Smooth muscle cell of the brain vasculature (primary cell): ENCODE measurements around the gene ADIPOR2.
"Not testable (repeated sequence)": the region's sequence is repeated elsewhere in the genome, so short reads cannot be mapped to it uniquely, and the experiment has no call there.

ENCODE experiments used
- DNase-seq: peaks from one replicate; pipeline ENCODE4 v3.0.0-alpha.2; 2012; ENCODE audit warnings: low read depth, low spot score

ADIPOR2 gene

DNA sequence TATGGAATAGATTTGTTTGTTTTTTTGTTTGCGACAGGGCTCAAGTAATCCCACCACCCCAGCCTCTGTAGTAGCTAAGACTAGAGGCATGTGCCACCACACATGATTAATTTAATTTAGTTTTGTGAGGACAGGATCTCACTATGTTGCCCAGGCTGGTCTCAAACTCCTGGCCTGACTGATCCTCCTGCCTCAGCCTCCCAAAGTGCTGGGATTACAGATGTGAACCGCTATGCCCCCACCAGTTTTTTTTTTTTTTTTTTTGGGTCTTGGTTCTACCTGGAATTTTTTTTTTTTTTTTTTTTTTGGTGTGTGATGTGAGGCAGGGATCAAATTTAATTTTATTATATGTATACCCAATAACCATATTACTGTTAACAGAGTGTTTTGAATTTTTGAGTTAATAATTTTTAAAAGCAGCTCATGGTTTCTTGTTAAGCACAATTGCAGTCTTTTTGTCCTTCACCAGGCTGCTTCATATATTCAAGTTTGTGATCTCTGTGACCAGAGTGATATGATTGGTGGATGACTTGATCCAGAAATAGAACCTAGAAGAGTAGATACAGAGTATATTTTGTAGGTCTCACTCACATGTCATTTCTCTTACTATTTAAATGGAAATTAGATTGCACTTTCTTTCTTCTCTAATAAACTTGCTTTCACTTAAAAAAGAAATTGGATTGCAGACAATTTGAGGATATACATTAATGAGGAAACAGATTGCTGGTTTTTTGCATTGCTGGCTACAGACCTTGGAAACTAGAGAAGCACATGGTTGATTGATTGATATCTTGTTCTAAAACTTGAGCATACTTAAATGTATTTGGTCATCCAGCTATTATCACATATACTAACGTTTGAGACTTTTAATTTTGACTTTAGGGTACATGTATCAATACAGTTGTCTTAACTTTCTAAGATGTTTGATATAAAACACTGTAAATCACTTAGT is 13.2 kb downstream of the ADIPOR2 start:
- DNase-seq: no peak

DNA sequence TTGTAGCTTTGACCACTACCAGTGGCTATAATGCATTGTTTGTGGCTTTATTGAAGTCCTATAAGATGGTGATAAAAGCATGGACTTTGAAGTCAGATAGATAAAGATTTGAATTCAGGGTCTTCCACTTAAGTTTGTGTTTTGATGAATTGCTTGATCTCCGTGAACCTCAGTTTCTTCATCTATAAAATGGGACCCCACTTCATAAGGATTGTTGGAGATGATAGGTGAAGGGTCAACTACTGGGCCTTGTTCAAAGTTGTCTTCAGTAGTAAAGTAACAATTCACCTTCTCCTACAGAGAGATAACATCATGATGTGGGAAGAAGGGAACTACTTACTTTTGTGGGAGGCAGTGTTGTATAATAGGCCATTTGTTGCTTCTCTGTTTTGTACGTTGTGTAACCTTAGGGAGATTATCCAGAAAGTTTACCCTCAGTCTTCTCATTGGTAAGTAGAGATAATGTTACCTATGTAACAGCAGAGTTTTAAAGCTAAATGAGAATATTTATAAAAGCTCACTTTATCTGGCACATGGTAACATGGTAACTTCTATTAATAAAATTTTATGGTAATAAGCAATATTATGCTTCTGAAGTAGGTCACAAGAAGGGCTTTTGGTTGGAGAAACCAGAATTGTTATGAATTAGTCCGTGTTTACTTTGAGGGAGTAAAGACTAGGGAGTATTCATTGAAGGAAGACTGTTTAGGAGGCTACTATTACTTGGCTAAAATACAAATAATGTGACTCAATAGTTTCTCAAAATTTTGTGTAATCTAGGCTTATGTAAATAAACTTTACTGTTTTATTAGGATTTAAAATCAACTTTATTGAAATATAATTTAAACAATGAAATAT is 15.1 kb downstream of the ADIPOR2 start:
- DNase-seq: no peak

DNA sequence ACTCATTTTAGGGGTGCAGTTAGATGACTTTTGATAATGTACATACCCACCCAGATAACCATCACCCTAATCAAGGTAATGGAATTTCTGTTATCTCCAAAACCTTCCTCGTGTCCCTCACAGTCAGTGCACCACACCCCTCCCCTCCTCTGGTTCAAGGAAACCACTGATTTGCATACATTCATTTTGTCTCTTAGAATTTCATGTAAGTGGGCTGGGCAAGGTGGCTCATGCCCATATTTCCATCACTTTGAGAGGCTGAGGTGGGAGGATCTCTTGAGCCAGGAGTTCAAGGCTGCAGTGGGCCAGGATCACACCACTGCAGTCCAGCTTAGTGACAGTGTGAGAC is 15.7 kb downstream of the ADIPOR2 start:
- no peak for DNase-seq

DNA sequence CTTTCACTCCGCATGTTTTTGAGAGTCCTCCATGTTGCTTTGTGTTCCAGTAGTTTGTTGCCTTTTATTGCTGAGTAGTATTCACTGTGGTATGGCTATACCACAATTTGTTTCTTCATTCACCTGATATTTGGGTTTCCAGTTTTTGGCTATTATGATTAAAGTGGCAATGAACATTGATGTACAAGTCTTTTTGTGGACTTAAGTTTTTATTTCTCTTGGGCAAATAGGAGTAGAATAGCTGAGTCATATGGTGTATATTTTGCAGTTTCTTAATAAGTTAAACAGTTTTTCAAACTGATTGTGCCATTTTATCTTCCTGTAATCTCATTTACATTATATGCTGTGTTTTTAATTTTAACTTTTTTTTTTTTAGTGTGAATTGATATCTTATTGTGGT is 16.2 kb downstream of the ADIPOR2 start:
- DNase-seq: no peak

DNA sequence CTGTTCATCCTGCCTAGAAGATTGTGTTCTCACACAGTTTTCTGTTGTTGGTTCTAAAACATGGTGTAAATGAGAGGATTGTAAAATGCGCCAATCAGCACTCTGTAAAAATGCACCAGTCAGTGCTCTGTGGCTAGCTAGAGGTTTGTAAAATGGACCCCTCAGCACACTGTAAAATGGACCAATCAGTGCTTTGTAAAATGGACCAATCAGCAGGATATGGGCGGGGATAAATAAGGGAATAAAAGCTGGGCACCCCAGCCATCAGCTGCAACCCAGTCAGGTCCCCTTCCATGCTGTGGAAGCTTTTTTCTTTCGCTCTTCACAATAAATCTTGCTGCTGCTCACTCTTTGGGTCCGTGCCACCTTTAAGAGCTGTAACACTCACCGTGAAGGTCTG is 19.1 kb downstream of the ADIPOR2 start:
- DNase-seq: not testable (repeated sequence)

DNA sequence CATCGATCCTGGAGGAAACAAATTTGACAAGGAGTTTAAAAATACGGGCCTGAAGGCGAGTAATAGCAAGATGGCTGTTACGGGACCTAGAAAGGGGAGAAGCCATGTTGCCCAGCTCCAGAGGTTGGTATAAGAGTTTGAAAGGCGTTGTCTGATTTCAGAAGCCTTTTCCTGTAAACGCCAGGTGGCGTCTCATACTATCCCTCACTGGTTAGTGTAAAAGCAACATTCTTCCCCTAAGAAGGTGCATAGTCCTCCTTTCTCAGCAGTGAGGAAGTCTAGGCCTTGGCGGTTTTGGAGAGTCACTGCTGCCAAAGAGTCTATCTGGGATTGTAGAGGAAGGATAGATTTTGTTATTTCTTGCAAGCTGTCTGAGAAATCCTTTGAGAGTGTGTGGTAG is 20.0 kb downstream of the ADIPOR2 start:
- not testable (repeated sequence) for DNase-seq

DNA sequence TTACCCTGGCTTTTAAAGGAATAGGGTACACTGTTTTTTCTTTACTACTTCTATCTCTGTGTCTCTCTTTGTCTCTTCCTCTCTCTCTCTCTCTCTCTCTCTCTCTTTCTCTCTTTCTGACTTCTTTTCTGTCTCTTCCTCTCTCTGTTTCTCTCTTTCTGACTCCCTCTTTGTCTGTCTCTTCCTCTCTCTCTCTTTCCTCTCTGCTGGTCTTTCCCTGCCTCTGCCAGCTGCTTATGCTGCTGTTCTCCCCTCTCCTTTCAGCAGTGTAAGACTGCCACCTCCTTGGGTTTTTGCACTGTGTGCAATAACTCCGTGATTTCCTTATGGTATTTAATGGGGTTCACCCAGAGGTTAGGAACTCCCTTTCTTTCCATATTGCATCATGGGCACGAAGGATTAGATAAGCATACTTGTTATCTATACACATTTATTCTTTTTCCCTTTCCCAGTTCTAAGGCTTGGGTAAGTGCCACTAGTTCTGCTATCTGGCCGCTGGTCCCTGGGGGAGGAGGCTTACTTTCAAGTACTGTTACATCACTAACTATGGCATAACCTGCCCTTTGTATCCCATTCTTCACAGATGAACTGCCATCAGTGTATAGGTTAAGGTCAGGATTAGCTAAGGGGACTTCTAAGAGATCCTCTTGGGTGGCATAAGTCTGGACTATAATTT is 20.8 kb downstream of the ADIPOR2 start:
- DNase-seq: not testable (repeated sequence)

DNA sequence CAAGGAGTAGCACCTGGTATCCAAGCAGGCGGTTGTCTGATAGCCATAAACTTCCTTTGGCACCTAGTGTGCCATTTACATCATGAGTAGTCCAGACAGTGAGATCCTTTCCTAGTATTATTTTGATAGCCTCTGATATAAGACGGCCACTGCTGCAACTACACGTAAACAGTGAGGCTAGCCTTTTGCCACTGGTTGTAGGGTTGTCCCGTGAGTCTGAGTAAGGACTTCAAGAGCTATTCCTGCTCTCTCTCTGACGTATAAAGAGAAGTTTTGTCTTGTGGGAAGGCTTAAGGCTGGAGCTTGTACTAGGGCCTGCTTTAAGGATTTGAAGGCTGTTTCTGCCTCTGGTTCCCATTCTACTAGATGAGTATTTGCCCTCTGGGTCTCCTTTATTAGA is 21.4 kb downstream of the ADIPOR2 start:
- not testable (repeated sequence) for DNase-seq

DNA sequence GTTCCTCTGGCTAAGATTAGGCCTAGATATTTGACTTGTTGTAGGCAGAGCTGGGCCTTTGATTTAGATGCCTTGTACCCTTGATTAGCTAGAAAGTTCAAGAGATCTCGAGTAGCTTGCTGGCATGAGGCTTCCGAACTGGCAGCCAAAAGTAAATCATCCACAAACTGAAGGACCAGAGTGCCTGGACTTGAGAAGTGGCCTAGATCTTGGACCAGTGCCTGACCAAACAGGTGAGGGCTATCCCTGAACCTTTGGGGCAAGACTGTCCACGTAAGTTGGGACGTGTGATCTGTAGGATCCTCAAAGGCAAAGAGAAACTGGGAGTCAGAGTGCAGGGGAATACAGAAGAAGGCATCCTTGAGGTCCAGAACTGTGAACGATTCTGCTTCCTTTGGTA is 22.0 kb downstream of the ADIPOR2 start:
- not testable (repeated sequence) for DNase-seq

DNA sequence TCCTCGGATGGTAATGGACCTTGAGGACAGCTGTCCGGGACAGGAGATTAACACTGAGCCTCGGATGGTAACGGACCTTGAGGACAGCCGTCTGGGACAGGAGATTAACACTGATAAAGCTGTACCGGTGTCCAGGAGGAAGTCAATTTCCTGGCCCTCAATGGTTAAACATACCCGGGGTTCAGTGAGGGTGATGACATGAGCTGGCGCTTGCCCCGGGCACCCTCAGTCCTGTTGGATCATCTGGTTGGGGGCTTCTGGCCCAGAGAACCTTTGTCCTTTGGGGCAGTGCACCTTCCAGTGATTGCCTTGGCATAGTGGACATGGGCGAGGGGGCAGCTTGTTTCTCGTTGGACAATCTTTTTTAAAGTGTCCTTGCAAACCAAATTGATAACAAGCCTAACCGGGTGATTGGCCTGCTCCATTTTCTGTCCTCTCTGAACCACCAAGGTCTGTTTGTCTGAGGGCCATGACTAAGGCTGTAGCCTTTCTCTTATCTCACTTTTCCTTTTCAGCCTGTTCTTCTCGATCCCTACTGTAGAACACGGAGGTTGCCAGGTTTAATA is 23.0 kb downstream of the ADIPOR2 start:
- not testable (repeated sequence) for DNase-seq

DNA sequence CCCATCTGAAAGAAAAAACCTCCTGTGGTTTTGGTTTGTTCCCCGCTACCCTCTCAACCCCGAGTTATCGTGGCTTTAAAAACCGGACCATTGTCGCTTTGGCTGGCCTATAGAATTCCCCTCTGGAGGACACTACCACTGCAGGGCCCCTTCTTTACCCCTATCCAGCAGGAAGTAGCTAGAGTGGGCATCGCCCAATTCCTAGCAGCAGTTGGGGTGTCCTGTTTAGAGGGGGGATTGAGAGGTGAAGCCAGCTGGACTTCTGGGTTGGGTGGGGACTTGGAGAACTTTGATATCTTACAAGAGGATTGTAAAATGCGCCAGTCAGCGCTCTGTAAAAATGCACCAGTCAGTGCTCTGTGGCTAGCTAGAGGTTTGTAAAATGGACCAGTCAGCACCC is 24.6 kb downstream of the ADIPOR2 start:
- not testable (repeated sequence) for DNase-seq

DNA sequence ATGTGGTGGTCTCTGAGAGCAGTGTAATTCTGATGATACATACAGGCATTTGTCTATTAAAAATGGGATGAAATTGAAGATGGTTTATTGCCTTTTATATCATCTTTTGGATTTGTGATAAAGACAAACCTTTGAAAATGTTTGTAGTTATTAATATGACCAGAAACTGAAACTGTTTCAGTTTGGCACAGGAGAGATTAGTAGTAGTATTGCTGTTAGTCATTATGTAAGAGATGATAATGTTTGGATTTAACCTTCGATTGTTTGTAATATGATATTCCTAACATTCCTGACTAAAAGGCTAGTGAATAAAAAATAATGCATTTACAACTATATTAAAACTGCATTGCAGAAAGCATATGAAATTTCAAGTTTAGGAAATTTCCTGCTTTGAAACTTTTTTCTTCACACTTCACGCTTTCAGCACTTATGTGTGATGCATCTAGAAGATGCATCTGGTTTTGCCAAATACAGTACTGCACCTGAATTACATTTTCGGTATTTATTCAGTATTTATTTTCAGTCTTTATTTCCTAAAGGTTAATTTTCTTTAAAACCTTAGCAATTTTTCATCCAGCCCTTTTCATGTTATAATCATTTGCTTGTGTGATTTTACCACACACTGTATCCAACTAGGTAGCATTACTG is 25.5 kb downstream of the ADIPOR2 start:
- no peak for DNase-seq

DNA sequence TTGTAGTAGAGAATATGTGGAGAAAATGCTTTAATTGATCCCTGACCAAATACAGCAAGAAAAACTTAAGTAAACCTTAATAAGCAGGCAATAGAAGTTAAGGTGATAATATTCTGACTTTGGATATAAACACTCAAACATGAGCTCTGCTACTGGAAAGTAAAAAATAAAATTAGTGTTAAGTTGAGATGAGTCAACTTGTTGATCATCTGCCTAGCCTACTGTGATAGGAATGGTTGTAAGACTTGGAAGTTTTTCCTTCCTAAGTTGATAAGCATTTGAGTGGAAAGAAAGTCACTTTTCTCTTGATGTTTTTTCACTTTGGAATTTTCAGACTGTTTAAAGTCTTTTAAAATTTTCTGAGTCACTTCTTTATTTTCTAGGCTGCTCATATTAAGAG is 26.0 kb downstream of the ADIPOR2 start:
- DNase-seq: no peak

DNA sequence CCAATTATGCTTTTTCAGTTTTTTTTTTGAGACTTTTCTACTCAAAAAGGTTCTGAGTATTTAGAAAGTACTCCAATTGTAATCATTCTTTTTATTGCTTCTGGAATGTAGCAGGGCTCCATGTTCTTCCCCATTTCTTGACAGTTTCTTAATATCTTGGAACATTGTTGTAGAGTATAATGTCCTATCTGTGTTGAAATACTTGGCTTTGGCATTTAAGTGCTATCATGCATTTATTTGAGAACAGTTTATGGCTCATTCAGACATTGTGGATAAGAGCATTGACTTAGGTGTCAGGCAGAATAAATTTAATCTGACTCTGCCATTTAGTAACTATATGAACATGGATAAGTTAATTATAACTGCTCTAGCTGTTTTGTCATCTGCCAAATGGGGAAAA is 28.3 kb downstream of the ADIPOR2 start:
- DNase-seq: no peak

DNA sequence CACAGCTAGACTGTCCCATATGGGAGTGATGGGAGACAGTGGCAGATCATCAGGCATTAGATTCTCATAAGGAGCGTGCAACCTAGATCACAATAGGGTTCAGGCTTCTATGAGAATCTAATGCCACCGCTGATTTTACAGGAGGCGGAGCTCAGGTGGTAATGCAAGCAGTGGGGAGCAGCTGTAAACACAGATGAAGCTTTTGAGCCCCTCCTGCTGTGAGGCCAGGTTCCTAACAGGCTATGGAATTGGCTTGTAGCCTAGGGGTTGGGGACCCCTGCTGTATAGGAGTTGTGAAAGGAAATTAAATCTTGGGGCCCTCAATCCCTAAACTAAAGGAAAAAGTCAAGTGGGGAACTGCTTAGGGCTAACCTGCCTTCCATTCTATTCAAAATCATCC is 29.6 kb downstream of the ADIPOR2 start:
- no peak for DNase-seq

DNA sequence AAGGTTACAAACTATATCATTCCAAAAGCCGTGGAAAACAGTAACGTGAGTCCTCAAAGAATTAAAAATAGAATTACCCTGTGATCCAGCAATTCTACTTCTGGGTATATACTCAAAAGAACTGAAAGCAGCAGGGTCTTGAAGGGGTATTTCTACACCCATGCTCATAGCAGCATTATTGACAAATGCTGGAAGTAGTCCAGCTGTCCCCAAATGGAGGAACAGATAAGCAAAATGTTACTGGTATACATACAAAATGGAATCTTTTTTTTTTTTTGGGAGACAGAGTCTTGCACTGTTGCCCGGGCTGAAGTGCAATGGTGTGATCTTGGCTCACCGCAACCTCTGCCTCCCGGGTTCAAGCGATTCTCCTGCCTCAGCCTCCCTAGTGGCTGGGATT is 32.9 kb downstream of the ADIPOR2 start:
- no peak for DNase-seq

DNA sequence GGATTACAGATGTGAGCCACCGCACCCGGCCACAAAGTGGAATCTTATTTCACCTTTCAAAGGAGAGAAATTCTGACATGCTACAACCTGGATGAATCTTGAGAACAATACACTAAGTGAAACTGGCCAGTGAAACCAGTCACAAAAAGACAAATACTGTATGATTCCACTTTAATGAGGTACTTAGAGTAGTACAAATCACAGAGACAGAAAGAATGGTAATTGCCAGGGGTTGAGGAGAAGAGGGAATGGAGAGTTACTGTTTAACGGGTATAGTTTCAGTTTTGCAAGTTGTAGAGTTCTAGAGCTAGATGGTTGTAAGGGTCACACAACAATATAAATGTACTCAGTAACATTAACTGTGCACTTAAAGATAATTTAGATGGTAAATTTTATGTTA is 33.4 kb downstream of the ADIPOR2 start:
- no peak for DNase-seq

DNA sequence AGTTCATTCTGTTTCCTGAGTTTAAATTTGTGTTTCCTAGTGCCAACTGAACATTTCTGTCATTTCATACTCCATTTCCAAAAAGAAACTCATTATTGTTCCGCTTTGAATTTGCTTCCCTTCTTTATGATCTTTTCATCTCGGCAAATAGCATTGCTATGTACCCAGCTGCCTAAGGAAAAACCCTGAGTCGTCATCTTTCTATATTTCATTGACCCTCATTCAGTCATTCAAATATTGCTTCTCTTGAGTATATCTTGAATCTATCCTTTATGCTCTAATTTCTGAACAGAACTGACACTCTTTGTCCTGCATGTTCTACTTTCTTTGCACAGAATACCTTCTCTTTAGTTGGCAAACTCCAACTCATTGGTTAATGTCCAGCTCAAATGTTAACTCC is 35.9 kb downstream of the ADIPOR2 start:
- DNase-seq: no peak

DNA sequence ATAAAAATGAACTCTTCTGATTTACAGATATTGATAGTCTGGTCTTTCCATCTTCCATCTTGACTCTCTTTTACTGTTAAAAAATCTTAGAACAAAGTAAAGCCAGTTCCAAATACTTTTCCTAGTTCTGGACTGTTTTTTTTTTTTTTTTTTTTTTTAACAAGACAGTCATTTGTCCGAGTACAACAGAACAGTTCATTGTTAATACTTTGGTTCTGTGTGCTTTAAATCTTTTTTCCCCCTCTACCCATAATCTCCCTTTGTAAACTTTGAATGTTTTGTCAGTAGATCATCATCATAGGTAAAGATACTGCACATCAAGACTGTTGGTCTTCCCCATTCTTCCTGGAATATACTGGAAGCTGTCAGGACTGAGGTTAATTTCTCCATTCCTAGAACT is 38.0 kb downstream of the ADIPOR2 start:
- DNase-seq: no peak

DNA sequence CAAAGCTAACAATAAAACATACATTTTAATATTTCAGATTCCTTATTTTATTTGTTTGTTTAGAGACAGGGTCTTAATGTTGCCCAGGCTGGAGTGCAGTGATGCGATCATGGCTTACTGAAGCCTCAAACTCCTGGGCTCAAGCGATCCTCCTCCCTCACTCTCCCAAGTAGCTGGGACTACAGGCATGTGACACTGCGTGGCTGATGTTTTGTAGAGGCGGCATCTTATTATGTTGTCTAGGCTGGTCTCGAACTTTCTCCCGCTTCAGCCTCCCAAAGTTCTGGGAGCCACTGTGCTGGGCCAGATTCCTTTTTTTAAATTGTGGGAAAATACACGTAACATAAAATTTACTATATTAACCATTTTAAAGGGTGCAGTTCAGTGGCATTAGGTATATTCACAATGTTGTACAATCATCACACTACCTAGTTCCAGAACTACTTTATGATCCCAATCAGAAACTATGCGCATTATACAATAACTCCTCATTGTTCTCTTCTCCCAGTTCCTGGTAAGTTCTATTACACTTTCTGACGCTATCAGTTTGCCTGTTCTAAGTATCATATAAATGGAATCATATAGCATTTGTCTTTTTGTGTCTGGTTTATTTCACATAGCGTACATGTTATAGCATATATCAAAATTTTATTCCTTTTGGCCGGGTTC is 40.3 kb downstream of the ADIPOR2 start:
- no peak for DNase-seq

DNA sequence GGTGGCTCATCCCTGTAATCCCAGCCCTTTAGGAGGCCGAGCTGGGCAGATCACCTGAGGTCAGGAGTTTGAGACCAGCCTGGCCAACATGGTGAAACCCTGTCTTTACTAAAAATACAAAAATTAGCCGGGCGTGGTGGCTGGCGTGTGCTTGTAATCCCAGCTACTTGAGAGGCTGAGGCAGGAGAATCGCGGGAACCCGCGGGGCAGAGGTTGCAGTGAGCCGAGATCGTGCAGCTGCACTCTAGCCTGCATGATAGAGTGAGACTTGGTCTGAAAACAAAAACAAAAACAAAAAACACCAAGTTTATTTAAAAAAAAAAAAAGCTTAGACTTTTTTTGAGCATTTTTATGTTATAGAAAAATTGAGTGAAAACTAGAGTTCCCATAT is 40.8 kb downstream of the ADIPOR2 start:
- not testable (repeated sequence) for DNase-seq
